GM18858 (cell line): Measurements from ENCODE around the gene GLB1L3.
"Not testable (repeated sequence)": the region's sequence is repeated elsewhere in the genome, so short reads cannot be mapped to it uniquely, and the experiment has no call there.

Source experiments
- ATAC-seq: cut with Tn5 transposase; IDR thresholded peaks from one replicate; pipeline ENCODE4 v1.9.1; 2021; ENCODE audit not compliant: unreplicated experiment

Gene GLB1L3

DNA sequence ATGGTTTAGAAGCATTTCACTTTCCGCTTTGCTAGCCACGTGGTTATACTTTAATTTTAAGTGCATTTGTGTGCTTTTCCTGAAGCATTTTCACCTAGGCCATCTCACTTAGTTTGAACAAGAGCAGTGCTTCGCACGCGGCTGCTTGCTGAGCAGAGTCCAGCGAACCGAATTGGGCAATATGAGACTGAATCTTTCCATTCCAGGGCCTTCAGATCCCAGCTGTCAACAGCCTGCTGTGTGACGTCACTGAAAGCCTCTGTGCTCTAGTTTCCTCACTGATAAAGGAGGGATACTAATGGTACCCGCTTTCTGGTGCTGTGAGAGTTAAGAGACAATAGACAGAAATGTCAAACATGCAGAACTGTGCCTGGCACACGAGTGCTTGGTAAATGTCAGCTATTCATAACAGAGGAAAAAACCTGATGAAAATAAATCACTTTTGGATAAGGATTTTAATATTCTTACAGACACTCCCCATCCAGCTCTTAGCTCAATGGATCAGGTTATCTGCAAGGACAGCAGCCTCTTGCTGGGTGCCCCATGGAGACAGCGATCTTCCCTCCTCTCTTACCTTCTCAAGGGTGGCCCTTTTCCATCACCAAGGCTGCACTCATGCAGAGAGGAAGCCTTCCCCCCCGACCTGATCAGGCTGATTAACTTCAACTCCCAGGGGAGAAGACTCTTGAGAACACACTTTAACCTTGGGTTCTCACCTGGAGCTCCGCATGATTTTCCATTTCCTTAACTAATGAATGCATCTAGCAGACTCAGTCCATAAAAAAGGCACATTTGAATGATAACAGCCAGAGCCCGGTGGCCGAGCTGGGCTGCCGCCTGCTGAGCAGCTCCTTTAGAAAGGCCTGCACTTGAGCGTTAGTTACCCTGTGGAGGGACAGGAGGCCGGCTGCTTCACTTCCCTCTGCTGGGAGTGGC is 3.5 kb upstream of the GLB1L3 start:
- ATAC-seq: no peak

DNA sequence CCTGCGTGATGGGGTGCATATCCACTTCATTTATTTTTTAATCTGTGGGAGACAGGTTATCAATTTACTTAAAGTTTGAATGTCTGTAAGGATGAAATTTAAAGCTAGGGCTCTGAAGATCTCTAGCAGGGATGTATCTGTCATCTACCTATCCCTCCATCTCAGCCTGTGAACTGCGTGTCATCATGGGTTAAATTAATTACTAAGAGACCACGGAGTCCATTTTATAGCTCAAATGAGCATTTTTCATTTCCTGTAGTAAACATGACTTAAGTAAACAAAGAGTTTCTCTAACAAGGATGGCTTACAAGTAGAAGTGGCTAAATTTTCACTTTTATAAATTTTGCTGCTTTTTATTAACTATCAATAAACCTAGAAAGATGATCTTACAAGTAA is 2.9 kb upstream of the GLB1L3 start:
- no peak for ATAC-seq

DNA sequence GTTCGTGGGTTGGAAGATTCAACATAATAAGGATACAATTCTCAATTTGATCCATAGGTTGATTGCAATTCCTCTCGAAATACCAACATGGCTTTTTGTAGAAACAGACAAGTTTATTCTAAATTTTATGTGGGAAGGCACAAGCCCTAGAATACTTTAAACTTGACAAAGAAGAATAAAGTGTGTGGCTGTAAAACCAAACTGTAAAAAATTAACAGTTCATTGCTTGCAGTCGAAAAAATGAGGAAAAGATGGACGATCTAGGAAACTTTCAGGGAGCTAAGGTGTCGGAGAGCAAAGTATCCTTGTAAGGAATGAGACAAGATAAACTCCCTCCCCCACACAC is 1.0 kb upstream of the GLB1L3 start:
- ATAC-seq: no peak

DNA sequence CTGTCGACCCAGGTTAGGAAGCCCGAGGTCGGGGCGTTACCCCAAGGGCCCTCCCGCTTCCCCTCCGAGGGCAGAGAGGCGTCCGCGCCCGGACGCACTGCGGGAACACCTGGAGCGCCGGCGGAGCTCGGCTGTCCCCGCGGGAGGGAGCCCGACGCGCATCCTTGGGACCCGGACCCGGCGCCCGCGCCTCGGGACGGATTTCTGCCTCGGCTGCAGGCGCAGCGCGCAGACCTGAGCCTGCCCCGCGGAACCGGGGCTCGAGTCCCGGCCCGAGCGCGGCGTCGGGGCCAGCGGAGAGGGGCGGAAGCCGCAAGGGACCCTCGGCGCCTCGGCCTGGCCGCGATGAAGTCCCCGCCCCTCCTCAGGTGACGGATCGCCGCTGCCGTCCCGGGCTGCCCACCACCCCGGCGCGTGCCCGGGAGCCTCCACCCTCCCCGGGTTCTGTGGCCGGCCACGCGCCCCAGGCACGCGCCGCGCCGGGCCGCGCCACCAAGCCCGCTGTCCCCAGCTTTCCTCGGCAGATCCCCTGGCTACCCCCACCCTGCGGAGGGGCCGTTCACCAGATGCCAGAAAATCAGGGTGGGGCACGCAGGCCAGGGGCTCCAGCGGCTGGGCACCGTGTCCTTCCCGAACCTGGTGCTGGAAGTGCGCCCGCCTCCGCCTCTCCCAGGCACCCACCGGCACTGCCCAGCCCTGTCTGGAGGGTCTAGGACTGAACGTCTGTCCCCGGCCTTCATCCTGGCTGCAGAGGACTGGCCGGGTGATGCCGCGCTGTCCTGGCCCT is 410 bp downstream of the GLB1L3 start:
- ATAC-seq: no peak

DNA sequence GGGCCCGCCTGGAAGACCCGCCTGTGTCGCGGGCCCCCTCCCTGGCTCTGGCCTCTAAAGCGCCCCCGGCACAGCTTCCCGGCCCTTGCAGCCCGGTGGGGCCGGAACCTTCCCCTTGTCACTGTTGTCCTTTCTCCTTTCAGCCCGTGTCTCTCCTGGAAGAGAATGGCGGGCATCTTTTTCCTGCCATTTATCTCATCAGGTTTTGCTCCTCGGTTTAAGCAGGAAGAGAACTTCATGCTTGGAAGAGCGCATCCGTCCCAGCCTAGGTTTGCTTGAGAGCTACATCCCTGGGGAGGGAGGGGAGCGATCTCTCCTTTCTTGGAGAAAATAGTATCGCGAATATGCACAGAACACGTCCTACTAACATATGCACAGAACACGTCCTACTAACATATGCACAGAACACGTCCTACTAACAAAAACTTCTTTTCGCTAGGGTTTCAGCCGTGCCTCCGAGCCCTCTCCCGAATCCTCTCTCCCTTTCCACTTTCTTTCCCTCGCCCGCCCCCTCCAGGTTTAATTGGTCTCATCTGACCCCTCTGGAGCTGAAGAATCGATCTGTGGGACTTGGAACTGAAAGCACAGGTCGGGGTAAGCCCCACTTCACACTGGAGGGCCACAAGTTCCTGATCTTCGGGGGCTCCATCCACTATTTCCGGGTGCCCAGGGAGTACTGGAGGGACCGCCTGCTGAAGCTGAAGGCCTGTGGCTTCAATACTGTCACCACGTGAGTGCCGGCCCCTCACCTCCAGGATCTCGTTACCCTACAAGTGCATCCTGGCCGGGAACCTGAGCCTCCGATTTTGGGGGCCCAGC is 1.2 kb downstream of the GLB1L3 start:
- ATAC-seq: no peak

DNA sequence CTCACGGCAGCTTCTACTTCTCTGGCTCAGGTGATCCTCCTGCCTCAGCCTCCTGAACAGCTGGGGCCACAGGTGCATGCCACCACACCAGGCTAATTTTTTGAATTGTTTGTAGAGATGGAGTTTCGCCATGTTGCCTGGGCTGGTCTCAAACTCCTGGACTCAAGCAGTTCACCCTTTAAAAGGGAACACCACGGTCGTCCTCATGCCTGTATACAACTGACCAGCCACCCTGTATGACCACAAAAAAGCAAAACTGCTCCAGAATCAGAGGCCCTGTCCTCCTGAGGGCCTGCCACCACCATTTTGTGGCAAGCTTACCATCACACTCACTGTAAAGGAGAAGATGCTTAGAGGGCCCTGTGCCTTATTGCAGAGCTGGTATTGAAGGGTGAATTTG is 2.2 kb downstream of the GLB1L3 start:
- ATAC-seq: no peak

DNA sequence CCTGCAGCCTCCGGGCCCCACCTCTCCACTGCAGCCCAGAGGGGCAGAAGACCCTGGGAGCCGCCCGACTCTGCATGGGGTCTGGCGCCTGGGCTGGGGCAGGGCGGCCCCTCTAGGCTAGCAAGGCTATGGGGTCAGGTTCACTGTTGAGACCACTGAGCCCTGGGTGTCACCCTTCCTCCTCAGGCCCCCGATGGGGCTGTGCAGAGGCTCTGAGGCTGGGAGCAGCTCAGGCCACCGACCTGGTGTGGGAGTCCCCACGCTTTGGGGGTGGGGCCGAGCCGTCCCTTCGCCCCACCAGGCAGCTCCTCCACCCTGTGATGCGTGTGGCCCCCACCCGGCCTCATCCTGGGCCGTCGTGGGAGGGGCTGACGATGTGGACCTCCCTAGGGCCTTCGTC is 5.5 kb downstream of the GLB1L3 start:
- not testable (repeated sequence) for ATAC-seq

DNA sequence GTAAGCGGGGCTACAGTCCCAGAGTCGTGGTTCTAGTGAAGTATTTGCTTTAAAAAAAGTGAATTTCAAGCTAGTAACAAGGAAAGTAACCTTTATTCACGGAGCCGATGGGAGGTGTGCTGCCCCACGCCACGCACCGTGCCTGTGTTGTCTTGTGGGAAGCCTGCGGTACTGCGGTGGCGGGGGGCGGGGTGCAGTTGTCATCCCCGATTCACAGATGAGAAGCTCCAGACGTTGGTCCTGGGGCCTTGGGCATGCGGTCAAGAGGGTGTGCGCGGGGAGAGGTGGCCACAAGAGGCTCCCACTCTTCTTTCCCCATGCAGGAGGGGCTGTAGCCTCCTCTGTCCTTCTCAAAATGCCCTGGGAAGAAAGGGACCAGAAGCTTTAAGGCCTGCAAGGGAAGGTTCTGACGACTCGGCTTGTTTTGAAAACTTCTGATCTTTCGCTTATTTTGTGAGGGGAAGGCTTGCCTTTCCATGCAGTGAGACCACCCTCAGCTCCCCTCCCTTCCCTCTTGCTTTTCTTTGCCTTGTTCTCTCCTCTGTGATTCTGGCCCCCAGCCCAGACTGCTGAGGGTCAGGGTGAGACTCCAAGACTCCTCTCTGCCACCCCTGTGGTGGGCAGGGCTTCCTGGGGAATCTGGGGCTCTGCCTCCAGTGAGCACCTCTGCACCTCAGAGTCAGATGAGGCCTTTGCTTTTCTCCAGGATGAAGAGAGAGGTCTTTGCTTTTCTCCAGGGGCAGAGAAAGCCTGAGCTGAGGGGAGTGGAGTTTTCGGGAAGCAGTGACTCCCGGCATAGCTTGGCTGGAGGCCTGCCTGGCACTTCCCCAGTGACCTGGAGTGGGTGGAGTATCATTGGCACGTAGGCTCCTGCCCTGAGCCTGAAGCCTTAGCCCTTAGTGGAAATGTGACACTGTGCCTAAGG is 6.2 kb downstream of the GLB1L3 start:
- ATAC-seq: no peak

DNA sequence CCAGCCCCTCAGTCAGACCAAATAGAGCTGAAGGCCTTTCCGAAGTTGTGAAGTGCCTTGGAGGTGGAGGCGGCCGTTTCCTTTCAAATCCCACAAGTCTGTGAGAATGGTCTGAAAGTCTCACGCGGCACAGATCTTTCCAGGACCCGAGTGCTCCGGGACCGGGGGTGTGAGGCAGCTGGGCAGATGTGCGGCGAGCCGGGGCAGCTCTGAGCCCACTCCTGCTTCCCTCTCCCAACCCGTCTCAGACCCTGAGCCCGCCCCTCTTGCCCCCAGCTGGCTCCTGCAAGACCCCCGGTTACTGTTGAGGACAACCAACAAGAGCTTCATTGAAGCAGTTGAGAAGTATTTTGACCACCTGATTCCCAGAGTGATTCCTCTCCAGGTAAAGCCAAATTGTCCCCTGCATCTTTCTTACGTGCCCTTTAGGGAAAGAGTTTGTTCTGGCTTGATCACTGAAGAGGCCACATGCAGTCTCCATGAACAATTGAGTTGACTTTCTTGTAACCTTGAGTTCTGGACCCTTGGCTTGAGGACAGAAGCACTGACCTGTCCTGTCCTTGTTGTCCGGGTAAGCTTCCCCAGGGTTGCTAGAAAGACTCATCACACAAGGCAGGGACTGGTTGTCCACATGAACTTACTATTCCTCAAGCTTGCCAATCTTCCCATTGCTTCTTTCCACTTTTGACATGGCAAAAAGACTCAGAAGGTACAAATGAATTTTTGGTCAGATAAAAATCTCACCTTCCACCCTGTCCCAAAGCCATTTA is 7.5 kb downstream of the GLB1L3 start:
- no peak for ATAC-seq

DNA sequence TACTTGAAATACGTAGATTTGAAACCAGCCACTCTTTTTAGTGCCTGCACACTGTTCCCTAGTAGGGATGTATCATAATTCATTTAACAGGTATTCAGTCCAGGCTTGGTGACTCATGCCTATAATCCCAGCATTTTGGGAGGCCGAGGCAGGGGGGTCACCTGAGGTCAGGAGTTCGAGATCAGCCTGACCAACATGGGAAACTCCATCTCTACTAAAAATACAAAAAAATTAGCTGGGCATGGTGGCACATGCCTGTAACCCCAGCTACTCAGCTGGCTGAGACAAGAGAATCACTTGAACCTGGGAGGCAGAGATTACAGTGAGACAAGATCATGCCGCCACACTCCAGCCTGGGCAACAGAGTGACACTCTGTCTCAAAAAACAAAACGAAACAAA is 8.2 kb downstream of the GLB1L3 start:
- not testable (repeated sequence) for ATAC-seq

DNA sequence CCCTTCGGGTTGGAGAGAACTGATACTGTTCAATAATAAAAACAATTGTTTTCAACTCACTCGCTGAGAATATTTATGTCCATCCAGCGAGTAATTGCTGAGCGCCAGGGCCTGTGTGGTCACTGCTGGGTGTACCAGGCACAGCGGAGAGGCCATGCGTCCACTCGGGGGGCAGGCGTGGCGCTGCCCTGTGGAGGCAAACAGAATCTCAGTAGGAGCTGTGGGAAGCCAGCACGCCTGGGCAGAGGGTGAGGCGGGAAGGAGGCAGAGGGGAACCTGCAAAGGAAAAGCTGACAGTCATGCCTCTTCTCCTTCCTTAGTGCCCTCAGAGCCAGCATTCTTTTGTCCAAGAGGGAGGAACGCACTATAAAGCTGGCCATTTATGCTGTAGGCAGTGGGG is 11.4 kb downstream of the GLB1L3 start:
- ATAC-seq: no peak

DNA sequence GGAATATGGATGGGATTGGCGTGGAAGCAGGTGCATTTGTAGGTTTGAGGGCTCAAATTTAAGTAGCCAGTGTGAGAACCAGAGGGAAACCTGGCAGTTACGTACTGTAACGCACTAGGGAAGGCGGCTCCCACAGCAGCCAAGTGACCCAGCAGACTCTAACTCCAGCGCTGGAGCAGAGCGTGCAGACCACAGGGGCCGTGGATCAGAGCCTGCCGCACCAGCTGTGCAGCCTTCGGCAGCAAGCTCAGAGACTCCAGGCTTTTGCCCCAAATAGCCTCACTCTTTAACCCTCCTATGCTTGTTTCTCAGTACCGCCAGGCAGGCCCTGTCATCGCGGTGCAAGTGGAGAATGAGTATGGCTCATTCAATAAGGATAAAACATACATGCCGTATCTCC is 12.3 kb downstream of the GLB1L3 start:
- ATAC-seq: no peak

DNA sequence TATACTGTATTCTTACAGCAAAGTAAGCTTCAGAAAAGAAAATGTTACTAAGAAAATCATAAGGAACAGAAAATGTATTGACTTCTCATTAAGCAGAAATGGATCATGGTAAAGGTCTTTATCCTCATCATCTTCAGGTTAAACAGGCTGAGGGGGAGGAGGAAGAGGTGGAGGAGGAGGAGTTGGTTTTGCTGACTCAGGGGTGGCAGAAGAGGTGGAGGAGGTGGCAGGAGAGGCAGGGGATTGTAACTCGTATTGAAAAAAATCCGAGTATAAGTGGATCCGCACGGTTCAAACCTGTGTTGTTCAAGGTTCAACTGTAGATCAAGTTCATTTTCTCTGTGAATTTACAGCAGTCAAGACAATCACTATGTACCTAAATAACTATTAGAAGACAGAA is 13.0 kb downstream of the GLB1L3 start:
- ATAC-seq: no peak

DNA sequence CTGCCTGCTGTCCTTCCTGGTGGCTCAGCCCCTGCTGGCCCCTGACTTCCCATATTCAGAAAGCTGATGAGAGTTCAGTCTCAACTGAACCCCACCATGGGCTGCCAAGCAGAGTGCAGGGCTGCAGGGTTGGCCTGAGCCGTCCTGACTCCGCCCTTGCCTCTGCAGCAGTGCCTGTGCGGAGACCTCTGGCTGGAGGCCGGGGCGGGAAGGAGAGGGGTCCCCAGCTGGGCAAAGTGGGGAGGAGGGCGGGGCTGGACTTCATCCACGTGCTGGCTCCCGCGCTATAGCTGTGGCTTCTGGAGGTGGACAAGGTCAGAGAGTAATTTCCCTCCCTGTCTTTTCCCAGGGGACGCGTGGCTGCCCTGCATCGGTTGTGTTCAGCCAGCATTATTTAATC is 13.6 kb downstream of the GLB1L3 start:
- no peak for ATAC-seq

DNA sequence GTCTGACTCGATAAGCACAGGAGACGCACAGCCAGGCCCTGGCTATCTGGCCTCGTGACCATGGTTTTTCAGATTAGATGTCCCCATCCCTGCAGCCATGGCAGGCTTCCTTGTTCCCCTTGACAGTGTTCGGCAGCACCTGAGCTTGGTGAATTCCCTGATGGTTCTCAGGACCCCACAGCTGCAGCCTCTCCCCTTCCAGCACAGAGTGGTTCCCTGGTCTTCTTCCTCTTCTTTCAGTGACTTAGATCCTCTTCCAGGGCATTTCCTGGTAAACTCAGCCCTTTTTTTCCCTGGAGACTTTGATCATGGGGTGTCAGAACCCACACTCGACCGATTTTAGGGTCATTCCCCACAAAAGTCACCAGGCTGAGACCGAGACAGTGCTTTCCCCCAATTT is 14.5 kb downstream of the GLB1L3 start:
- ATAC-seq: no peak

DNA sequence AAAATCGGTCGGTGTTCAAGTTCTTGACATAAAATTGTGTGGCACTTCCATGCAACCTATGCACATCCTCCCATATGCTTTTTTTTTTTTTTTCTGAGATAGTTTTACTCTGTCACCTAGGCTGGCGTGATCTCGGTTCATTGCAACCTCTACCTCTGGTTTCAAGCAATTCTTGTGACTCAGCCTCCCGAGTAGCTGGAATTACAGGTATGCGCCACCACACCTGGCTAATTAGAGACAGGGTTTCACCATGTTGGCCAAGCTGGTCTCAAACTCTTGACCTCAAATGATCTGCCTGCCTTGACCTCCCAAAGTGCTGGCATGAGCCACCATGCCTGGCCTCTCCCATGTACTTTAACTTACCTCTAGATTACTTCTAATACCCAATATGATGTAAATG is 15.0 kb downstream of the GLB1L3 start:
- no peak for ATAC-seq

DNA sequence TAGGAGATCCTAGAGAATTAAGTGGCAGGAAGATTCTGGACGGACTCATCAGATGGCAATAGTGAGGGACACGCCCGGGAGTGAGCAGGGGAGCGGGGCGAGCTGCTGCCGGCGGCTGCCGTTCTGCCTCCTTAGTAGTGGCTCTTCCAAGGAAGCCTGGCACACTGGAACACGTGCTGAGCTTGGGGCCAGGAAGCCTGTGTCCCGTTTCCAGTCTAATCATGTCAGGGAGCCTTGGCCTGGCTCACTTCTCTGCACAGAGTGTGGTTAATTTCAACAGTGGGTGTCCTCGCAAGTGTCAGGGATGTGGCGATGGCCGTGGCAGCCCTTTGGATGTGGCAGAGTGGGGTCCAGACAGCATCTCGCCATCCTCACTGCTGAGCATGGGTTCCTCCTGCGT is 16.5 kb downstream of the GLB1L3 start:
- ATAC-seq: no peak

DNA sequence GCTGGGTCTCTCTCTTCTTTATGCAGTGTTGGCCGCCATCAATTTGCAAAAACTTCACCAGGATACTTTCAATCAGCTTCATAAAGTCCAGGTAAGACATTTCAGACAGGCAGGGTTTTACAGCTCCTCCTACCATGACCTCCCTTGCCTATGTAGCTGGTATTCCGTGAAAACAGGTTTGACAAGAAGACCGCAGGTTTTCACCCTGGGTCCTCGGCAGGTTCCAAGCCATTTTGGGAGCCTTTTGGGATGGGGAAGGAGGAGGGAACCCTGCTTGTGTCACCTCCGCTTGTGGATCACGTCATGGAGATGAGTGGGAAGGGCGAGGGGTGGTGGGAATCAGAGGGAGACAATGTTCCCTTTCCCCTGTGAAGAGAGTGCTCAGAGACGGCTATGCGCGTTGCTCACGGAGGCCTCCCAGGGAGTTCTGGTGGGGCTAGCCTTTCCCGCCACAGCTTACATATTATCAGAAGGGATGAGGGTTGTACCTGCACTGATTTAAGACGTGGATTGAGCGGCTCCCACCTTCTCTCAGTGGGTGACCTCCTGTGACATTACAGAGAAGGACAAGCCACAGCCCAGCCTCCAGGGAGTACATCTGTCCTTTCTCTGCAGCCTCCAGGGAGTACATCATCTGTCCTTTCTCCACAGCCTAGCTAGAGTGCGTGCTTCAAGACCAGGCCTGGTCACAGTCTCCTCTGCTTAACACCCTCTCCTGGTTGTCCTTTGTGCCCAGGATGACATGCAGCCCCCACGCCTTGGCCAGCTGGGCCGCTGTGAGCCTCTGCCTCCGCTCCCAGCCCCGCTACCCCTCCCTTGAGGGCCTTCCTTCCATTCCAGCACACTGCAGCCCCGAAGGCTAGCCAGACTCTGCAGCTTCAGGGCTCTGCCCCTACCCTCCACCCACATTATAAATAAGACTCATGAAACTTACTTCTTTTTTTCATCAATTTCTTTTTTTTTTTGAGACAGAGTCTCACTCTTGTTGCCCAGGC is 17.2 kb downstream of the GLB1L3 start:
- no peak for ATAC-seq
